GM12873 (cell line): Measurements from ENCODE around the gene CLCN6.

Source experiments
- TF ChIP-seq, protein P1 (sequence below): IDR thresholded peaks from 2 replicates; pipeline ENCODE4 v1.5.1; 2012; ENCODE audit warnings: low read depth, mild to moderate bottlenecking, moderate library complexity, low read length, control low read depth; ENCODE audit not compliant: insufficient read depth; ENCODE audit errors: missing control alignments

Gene CLCN6, protein sequence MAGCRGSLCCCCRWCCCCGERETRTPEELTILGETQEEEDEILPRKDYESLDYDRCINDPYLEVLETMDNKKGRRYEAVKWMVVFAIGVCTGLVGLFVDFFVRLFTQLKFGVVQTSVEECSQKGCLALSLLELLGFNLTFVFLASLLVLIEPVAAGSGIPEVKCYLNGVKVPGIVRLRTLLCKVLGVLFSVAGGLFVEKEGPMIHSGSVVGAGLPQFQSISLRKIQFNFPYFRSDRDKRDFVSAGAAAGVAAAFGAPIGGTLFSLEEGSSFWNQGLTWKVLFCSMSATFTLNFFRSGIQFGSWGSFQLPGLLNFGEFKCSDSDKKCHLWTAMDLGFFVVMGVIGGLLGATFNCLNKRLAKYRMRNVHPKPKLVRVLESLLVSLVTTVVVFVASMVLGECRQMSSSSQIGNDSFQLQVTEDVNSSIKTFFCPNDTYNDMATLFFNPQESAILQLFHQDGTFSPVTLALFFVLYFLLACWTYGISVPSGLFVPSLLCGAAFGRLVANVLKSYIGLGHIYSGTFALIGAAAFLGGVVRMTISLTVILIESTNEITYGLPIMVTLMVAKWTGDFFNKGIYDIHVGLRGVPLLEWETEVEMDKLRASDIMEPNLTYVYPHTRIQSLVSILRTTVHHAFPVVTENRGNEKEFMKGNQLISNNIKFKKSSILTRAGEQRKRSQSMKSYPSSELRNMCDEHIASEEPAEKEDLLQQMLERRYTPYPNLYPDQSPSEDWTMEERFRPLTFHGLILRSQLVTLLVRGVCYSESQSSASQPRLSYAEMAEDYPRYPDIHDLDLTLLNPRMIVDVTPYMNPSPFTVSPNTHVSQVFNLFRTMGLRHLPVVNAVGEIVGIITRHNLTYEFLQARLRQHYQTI

DNA sequence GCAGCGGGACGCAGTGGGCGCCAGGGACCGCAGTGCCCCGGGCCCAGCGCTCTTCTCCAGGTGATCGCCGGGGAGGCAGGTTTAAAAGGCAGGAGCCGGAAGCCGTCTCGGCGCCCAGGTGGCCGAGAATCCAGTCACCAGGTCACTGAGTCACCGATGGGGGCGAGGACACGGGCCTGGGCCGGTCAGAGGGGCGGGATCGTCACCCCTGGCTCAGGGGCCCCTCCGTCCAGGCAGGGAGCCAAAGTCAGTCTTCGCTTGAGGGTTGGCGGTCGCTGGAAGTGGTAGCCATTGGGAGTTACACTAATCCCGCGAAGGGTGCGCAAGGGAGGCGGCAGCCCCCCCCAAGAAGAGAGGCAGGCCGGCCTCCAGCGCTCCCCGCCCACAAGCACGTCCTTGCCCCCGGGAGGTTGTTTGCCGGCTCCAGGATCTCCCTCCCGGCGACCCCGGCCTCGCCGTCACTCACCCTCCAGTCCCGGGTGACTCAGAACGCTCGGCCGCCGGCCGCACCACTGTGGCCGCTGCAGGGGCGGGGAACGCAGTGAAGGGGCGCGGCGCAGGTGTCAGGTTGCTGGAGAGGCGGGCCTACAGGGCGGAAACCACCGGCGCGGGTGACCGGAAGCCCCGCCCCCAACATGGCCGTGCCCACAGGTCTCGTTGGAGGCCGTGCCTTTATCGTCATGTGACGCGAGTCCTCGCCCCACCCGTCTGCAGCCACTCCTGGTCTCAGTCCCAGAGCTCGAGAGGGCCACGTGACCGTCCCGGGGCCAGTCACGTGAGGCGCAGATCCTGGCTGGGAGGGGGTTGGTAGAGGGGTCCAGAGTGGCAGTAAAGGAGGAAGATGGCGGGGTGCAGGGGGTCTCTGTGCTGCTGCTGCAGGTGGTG is at the start of gene CLCN6, which contains the start of gene MTHFR:
Gene CLCN6, plus strand, starts transcription at position 770 of the 885 bp plus-strand sequence. Its CDS starts 72 bp downstream, at position 842.
Gene MTHFR, minus strand, starts transcription at position 543 of the 885 bp plus-strand sequence. CDS start 2,848 bp downstream, outside the sequence.
- TF ChIP-seq, protein P1, sequence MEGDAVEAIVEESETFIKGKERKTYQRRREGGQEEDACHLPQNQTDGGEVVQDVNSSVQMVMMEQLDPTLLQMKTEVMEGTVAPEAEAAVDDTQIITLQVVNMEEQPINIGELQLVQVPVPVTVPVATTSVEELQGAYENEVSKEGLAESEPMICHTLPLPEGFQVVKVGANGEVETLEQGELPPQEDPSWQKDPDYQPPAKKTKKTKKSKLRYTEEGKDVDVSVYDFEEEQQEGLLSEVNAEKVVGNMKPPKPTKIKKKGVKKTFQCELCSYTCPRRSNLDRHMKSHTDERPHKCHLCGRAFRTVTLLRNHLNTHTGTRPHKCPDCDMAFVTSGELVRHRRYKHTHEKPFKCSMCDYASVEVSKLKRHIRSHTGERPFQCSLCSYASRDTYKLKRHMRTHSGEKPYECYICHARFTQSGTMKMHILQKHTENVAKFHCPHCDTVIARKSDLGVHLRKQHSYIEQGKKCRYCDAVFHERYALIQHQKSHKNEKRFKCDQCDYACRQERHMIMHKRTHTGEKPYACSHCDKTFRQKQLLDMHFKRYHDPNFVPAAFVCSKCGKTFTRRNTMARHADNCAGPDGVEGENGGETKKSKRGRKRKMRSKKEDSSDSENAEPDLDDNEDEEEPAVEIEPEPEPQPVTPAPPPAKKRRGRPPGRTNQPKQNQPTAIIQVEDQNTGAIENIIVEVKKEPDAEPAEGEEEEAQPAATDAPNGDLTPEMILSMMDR: no peak

DNA sequence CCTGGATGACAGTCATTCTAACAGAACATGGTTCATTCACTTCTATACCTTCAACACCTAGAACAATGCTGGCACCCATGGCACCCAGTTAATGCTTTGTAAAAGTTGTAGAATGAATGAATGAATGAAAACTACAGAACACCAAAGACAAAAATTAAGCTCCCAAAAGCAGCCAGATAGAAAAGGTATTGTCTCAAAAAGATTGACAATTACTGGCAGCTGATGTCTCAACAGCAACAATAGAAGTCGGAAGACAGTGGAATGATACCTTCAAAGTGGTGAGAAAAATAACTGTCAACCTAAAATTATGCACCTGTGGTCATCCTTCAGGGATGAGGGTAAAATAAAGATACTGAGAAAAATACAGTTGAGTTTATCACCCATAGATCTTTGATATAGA is 48.9 kb upstream of the CLCN6 start:
- TF ChIP-seq, protein P1: no peak

DNA sequence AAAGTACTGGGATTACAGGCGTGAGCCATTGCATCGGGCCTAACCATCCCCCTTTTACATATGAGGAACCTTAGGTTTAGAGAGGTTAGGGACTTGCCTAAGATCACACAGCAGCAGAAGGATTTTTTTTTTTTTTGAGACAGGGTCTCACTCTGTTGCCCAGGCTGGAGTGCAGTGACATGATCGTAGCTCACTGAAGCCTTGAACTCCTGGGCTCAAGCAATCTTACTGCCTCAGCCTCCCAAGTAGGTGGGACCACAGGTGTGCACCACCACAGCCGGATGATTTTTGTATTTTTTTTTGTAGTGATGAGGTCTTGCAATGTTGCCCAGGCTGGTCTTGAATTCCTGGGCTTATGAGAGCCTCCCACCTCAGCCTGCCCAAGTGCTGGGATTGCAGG is 46.2 kb upstream of the CLCN6 start:
- TF ChIP-seq, protein P1: no peak

DNA sequence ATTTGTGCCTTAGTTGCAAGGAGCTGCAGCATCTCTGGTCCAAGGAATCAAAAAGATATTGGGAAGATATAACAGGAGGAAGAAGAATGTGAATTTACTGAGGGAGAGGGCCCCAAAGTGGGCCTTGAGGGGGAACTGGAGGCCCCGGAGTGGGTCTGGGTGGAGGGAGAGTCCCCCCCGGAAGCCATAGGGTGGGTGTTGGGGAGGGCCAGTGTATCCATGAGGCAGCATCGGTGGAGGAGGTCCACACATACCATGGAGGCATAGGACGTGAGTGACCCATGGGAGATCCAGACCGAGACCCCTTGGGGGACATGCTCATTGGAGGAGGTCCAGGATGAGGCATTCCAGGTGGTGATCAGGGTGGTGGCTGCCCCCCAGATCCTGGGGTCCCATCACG is 44.7 kb upstream of the CLCN6 start:
- TF ChIP-seq, protein P1: no peak

DNA sequence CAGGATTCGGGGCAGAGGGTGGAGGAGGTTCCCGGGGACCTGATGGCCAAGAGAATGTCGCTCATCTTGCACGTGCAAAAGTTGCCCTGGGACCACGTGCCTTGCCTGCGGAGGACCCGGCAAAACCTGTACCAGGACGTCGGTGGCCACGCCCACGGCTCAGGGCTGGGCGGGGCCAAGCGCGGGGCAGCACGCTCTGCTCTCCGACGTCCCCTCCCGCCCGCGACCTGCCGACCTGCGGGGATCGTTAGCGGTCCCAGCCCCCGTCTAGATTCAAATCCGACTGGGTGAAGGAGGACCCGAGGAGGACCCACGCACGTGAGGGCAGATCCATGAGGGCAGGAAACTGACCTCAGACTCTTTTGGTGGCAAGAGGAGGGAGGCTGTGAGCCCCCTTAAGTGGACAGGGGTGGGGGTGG is 44.0 kb upstream of the CLCN6 start, which contains the start of gene C1orf167:
Gene C1orf167, plus strand, starts transcription at position 206 of the 419 bp plus-strand sequence. CDS start 2,208 bp downstream, outside the sequence.
- TF ChIP-seq, protein P1: no peak

DNA sequence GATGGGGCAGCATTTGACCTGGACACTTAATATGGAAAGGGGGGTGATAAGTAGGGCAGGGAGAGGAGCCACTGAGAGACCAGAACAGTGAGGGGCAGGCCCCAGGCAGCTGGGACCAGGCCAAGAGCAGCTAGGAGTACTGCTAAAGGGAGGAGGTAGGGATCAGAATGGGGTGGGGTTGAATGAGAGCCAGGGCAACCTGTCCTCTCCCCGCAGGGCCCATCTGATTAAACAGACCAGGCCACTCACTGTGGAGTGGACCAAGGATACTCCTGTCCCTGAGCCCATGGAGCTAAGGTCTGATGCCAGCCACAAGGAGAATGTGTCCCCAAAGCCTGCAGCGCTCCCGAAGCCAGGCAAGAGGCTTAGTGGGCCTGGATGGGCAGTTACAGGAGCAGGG is 41.9 kb upstream of the CLCN6 start:
- TF ChIP-seq, protein P1: no peak
